Measurements from ENCODE around the gene FBXW11. TPM values are rescaled to one million over a fixed set of nuclear protein-coding genes. Genes with fewer than 3 reads are reported as not detected.
A peak's percentile ranks its signal among the peaks of the same experiment; 100 is the strongest.
"Not testable (repeated sequence)": the region's sequence is repeated elsewhere in the genome, so short reads cannot be mapped to it uniquely, and the experiment has no call there.

Gene FBXW11
- total and polyA plus RNA-seq, 10 of the 15 experiments (the other 5 are each of a cell fraction or from before 2014, with no cell fraction given), result 4.3 to 61.5 (median 40.0) TPM

- POLR2A ChIA-PET, result interaction anchor here (0.6 to 2.2 kb wide), 5 partner anchors 10 to 50 kb away, joined by 4 to 8 read pairs (median 4); no protein-coding TSS in a partner anchor
- ATAC-seq, result peak; percentile 63
- SMC1A ChIA-PET (ENCODE audit: uncharacterized antibody, unreplicated experiment), result interaction anchor here (0.5 to 2.8 kb wide), 10 partner anchors 9 to 188 kb away, joined by 3 to 16 read pairs (median 5); partner anchors contain the start of gene FBXW11
- H3K9me3 ChIP-seq (replicated peaks; ENCODE audit: control insufficient read depth, insufficient read depth, low read length), result peaks cover 17% of the 10 kb centered on the region
- H3K27ac ChIP-seq (ENCODE audit: control insufficient read depth, insufficient read depth), result peak overlapping the region; percentile 94
- DNase-seq (ENCODE audit: low read depth, low spot score); in situ Hi-C loops (cut with MboI); H4K20me1 ChIP-seq (ENCODE audit: control insufficient read depth, insufficient read depth); H3K27me3 ChIP-seq (replicated peaks in 1 of 2; ENCODE audit: control insufficient read depth in 2 of 2, insufficient read depth in 2 of 2, low read length in 1 of 2); intact Hi-C loops (cut with micrococcal nuclease; ENCODE audit: unreplicated experiment); H2AFZ ChIP-seq (ENCODE audit: control insufficient read depth, low read depth, low read length); FAIRE-seq; H3K36me3 ChIP-seq (ENCODE audit: control insufficient read depth in 2 of 2, insufficient read depth in 2 of 2, low read length in 1 of 2): not testable (repeated sequence)
- H3K4me3 ChIP-seq, result peak overlapping the region; percentile 59; the same call in 1 of the 2 replicates
- TF ChIP-seq CEBPB (IDR thresholded peaks at IDR 0.05; ENCODE audit: borderline replicate concordance in 1 of 2, low read depth in 2 of 2, low read length in 2 of 2) (peak in 1 of 2 experiments; percentile 81; a peak in 1 of 4 replicates), ATF2 (IDR thresholded peaks at IDR 0.05; ENCODE audit: low read length) (0 out of 2 replicates have a peak, but pooled peaks have one; percentile 17), SPI1 (IDR thresholded peaks at IDR 0.05; ENCODE audit: borderline replicate concordance, insufficient read depth, low read depth, low read length) (0 out of 2 replicates have a peak, but pooled peaks have one; percentile 2), CBX5 (IDR thresholded peaks at IDR 0.05; ENCODE audit: low read depth) (0 out of 2 replicates have a peak, but pooled peaks have one; percentile 30), CBFB (IDR thresholded peaks at IDR 0.05; ENCODE audit: low read depth) (0 out of 2 replicates have a peak, but pooled peaks have one; percentile 20), YY1 (IDR thresholded peaks at IDR 0.05; ENCODE audit: low read depth, low read length) (peak; percentile 26; the same call in 1 of the 2 replicates)
- CTCF ChIA-PET, result interaction anchor here (0.7 to 1.7 kb wide), 5 partner anchors 19 to 69 kb away, joined by 3 to 7 read pairs (median 4); partner anchors contain the start of gene FBXW11
- peaks cover 31% of the 10 kb centered on the region for H3K4me1 ChIP-seq (ENCODE audit: control insufficient read depth, insufficient read depth, low read length)
- BruUV-seq (replicated peaks), result TSS peak; percentile 10
- H3K4me2 ChIP-seq (ENCODE audit: control insufficient read depth, insufficient read depth), result peak overlapping the region; percentile 83
- H3K79me2 ChIP-seq (ENCODE audit: control insufficient read depth, insufficient read depth, low read length), result peaks cover 85% of the 10 kb centered on the region
- H3K9ac ChIP-seq (ENCODE audit: control insufficient read depth, insufficient read depth, low read length), result peak overlapping the region; percentile 64; the same call in 1 of the 2 replicates
- RAD21 ChIA-PET (ENCODE audit: unreplicated experiment), result interaction anchor here (0.6 to 1.9 kb wide), 4 partner anchors 11 to 69 kb away, joined by 3 to 8 read pairs (median 5); partner anchors contain the start of gene FBXW11
- 41% methylated on average over 6 of the region's 6 CpGs for WGBS (ENCODE audit: insufficient coverage, insufficient replicate concordance, low lambda C conversion rate, missing lambda C conversion rate)
Measured at GRCh38 chr5:171977244-171977950, 29.0 kb downstream of the FBXW11 start.
